RWPE1 (cell line): ENCODE measurements around the gene RAB40C.
A peak's percentile ranks its signal among the peaks of the same experiment; 100 is the strongest.

Source experiments
- CTCF ChIA-PET: fragments of 350-600 bp; sonication (Branson Sonifier 250); formaldehyde crosslinking; extraction: SDS; loops from one replicate; lab custom pipeline; 2021; lab: Yijun Ruan, JAX
- POLR2A ChIA-PET: fragments of 400-600 bp; formaldehyde crosslinking; extraction: SDS; loops from one replicate; lab custom pipeline; 2020; ENCODE audit warnings: antibody characterized with exemption; ENCODE audit not compliant: low non-redundant PET; lab: Yijun Ruan, JAX
- DNase-seq: peaks from one replicate; pipeline ENCODE4 v3.0.0; 2012; ENCODE audit warnings: low spot score
- H3K27ac ChIP-seq: fragments of 450-650 bp; 2 replicates; pipeline ENCODE4 v1.5.1; 2017
- TF ChIP-seq, protein P1 (sequence below): fragments of 450-650 bp; conservative IDR thresholded peaks from 2 replicates; pipeline ENCODE4 v1.5.1; 2017; ENCODE audit warnings: low read depth, mild to moderate bottlenecking

RAB40C gene

GRCh38 chr16:632486-633335, 42.8 kb downstream of the RAB40C start:
- 0 out of 2 replicates have a peak overlapping the region, but pooled peaks have one; percentile 9 for H3K27ac ChIP-seq
- CTCF ChIA-PET: no interaction called here
- POLR2A ChIA-PET: no interaction called here
- TF ChIP-seq, protein P1, sequence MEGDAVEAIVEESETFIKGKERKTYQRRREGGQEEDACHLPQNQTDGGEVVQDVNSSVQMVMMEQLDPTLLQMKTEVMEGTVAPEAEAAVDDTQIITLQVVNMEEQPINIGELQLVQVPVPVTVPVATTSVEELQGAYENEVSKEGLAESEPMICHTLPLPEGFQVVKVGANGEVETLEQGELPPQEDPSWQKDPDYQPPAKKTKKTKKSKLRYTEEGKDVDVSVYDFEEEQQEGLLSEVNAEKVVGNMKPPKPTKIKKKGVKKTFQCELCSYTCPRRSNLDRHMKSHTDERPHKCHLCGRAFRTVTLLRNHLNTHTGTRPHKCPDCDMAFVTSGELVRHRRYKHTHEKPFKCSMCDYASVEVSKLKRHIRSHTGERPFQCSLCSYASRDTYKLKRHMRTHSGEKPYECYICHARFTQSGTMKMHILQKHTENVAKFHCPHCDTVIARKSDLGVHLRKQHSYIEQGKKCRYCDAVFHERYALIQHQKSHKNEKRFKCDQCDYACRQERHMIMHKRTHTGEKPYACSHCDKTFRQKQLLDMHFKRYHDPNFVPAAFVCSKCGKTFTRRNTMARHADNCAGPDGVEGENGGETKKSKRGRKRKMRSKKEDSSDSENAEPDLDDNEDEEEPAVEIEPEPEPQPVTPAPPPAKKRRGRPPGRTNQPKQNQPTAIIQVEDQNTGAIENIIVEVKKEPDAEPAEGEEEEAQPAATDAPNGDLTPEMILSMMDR: no peak
- DNase-seq: no peak

- ChIA-PET CTCF (no interaction called here), POLR2A (no interaction called here)
- no peak for DNase-seq
These were observed 43.6 kb downstream of the RAB40C start for GRCh38 chr16:633336-634050.

GRCh38 chr16:634051-634670, 44.3 kb downstream of the RAB40C start:
- ChIA-PET CTCF (no interaction called here), POLR2A (no interaction called here)
- DNase-seq: no peak
- TF ChIP-seq, protein P1: no peak
- peak overlapping the region; percentile 93 for H3K27ac ChIP-seq

More at GRCh38 chr16:633336-634050, 43.6 kb downstream of the RAB40C start:
- TF ChIP-seq, protein P1: no peak
- H3K27ac ChIP-seq: peak overlapping the region; percentile 93; the same call in 1 of the 2 replicates

- DNase-seq: no peak
- ChIA-PET CTCF (no interaction called here), POLR2A (no interaction called here)
- peak overlapping the region; percentile 93 for H3K27ac ChIP-seq
- TF ChIP-seq, protein P1: no peak
These were observed 45.1 kb downstream of the RAB40C start for GRCh38 chr16:634996-635395.

GRCh38 chr16:635573-636205, 45.8 kb downstream of the RAB40C start:
- TF ChIP-seq, protein P1: no peak
- ChIA-PET POLR2A (interaction anchor here (1.0 kb wide), 2 partner anchors 14 to 43 kb away, joined by 4 read pairs; partner anchors contain the start of gene WDR90), CTCF (interaction anchor here (2.2 kb wide), 1 partner anchor 43 kb away, joined by 11 read pairs; no protein-coding TSS in a partner anchor)
- DNase-seq: no peak
- peak overlapping the region; percentile 93 for H3K27ac ChIP-seq
